WTC11 (cell line): Measurements from ENCODE around the gene FBXL13.

ENCODE experiments used
- CTCF ChIP-seq: fragments of 200-600 bp; IDR thresholded peaks from 2 replicates; pipeline ENCODE4 v1.8.0; 2022; ENCODE audit warnings: antibody characterized with exemption
- E2F4 ChIP-seq: sonication (generic); formaldehyde crosslinking; IDR thresholded peaks from 2 replicates; pipeline ENCODE4 v1.8.1; 2022; ENCODE audit warnings: low read depth, mild to moderate bottlenecking, moderate library complexity, missing genetic modification reagents, borderline replicate concordance
- FOXP4 ChIP-seq: sonication (generic); formaldehyde crosslinking; IDR thresholded peaks from 2 replicates; pipeline ENCODE4 v1.8.0; 2022; ENCODE audit warnings: mild to moderate bottlenecking, missing genetic modification reagents
- GRHL2 ChIP-seq: fragments of 250-450 bp; sonication (Bioruptor Pico); IDR thresholded peaks from 2 replicates; pipeline ENCODE4 v1.8.0; 2022; ENCODE audit warnings: mild to moderate bottlenecking, moderate library complexity; ENCODE audit not compliant: insufficient replicate concordance, severe bottlenecking
- IRF2 ChIP-seq: sonication (generic); formaldehyde crosslinking; IDR thresholded peaks from 2 replicates; pipeline ENCODE4 v1.8.0; 2022; ENCODE audit warnings: low read depth, missing genetic modification reagents, borderline replicate concordance
- MAX ChIP-seq: sonication (generic); formaldehyde crosslinking; IDR thresholded peaks from 2 replicates; pipeline ENCODE4 v1.8.0; 2022; ENCODE audit warnings: mild to moderate bottlenecking, missing genetic modification reagents
- NFE2L1 ChIP-seq: sonication (generic); formaldehyde crosslinking; IDR thresholded peaks from 2 replicates; pipeline ENCODE4 v1.8.1; 2023; ENCODE audit warnings: missing genetic modification reagents
- NR2C2 ChIP-seq: sonication (generic); formaldehyde crosslinking; IDR thresholded peaks from 2 replicates; pipeline ENCODE4 v1.8.0; 2022; ENCODE audit warnings: mild to moderate bottlenecking, missing genetic modification reagents
- SOX15 ChIP-seq: fragments of 250-450 bp; sonication (Bioruptor Pico); IDR thresholded peaks from 2 replicates; pipeline ENCODE4 v1.9.0; 2021; ENCODE audit warnings: mild to moderate bottlenecking
- ZNF396 ChIP-seq: fragments of 250-450 bp; sonication (Bioruptor Pico); IDR thresholded peaks from 2 replicates; pipeline ENCODE4 v1.8.0; 2021; ENCODE audit warnings: mild to moderate bottlenecking, moderate library complexity, borderline replicate concordance

- TF ChIP-seq FOXP4 (CRISPR knock-in tag) = no peak
- TF ChIP-seq CTCF = no peak
- TF ChIP-seq SOX15 (CRISPR knock-in tag) = no peak
- no peak for TF ChIP-seq IRF2
- TF ChIP-seq GRHL2 (CRISPR knock-in tag) = no peak
- no peak for TF ChIP-seq E2F4 (CRISPR knock-in tag)
- TF ChIP-seq MAX (CRISPR knock-in tag) = no peak
- no peak for TF ChIP-seq NFE2L1 (CRISPR knock-in tag)
- TF ChIP-seq NR2C2 (CRISPR knock-in tag) = no peak
- no peak for TF ChIP-seq ZNF396 (CRISPR knock-in tag)
These were observed 64.4 kb downstream of the FBXL13 start for GRCh38 chr7:103010211-103010610.
